Measurements from ENCODE around the gene SMC5.

DNA sequence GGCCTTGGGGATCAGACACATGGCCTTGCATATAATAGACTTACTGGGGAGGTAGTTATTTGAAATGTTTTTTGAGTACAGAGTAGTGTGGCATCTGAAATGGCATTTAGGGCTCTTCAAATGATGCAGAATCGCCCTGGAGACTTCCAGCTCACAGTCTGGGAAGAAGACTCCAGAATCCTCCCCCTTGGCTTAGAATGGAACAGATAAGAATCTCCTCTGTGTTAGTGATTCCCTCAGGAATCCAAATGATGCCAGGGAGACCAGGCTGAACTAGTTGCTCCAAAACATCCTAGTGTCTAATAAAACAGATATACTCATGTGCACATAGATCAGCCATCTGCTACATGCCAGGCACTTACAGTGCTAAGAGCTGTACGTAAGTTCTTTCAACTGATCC lies 38.6 kb upstream of the SMC5 start:
- TF ChIP-seq, protein P1, sequence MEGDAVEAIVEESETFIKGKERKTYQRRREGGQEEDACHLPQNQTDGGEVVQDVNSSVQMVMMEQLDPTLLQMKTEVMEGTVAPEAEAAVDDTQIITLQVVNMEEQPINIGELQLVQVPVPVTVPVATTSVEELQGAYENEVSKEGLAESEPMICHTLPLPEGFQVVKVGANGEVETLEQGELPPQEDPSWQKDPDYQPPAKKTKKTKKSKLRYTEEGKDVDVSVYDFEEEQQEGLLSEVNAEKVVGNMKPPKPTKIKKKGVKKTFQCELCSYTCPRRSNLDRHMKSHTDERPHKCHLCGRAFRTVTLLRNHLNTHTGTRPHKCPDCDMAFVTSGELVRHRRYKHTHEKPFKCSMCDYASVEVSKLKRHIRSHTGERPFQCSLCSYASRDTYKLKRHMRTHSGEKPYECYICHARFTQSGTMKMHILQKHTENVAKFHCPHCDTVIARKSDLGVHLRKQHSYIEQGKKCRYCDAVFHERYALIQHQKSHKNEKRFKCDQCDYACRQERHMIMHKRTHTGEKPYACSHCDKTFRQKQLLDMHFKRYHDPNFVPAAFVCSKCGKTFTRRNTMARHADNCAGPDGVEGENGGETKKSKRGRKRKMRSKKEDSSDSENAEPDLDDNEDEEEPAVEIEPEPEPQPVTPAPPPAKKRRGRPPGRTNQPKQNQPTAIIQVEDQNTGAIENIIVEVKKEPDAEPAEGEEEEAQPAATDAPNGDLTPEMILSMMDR (IDR thresholded peaks at IDR 0.05) = no peak
- no peak for TF ChIP-seq POLR2A (IDR thresholded peaks at IDR 0.05)

Data from uterus (tissue), 2 donors.